HG02759 (cell line): ENCODE results near the gene LDAF1.
"Not testable (repeated sequence)": the region's sequence is repeated elsewhere in the genome, so short reads cannot be mapped to it uniquely, and the experiment has no call there.

Experiments used
- ATAC-seq: cut with Tn5 transposase; IDR thresholded peaks from one replicate; pipeline ENCODE4 v1.9.1; 2021; ENCODE audit warnings: mild to moderate bottlenecking, moderate library complexity; ENCODE audit not compliant: unreplicated experiment

The LDAF1 gene

GRCh38 chr16:21194771-21195301 lies 36.4 kb downstream of the LDAF1 start:
- no peak for ATAC-seq

- not testable (repeated sequence) for ATAC-seq
Measured at GRCh38 chr16:21195330-21195729, 36.9 kb downstream of the LDAF1 start.

GRCh38 chr16:21197112-21197511 lies 38.6 kb downstream of the LDAF1 start:
- no peak for ATAC-seq

GRCh38 chr16:21197621-21198020 lies 39.1 kb downstream of the LDAF1 start:
- no peak for ATAC-seq

GRCh38 chr16:21199607-21200218 lies 41.2 kb downstream of the LDAF1 start:
- no peak for ATAC-seq

- ATAC-seq: no peak
Measured at GRCh38 chr16:21203155-21203797, 44.8 kb downstream of the LDAF1 start.

- ATAC-seq: no peak
Measured at GRCh38 chr16:21205303-21205702, 46.8 kb downstream of the LDAF1 start.

- no peak for ATAC-seq
Measured at GRCh38 chr16:21206550-21206949, 48.1 kb downstream of the LDAF1 start.

GRCh38 chr16:21208446-21209230 lies 50.2 kb downstream of the LDAF1 start:
- no peak for ATAC-seq

- ATAC-seq: no peak
Measured at GRCh38 chr16:21211486-21211885, 53.0 kb downstream of the LDAF1 start, which contains the start of gene ZP2. TSS of gene ZP2 (minus strand) at chr16:21211574. CDS start at chr16:21211547, 27 bp downstream.

GRCh38 chr16:21214086-21214485 lies 55.6 kb downstream of the LDAF1 start:
- ATAC-seq: no peak

GRCh38 chr16:21217121-21217520 lies 58.6 kb downstream of the LDAF1 start:
- no peak for ATAC-seq

GRCh38 chr16:21218153-21218552 lies 59.7 kb downstream of the LDAF1 start:
- ATAC-seq: no peak

GRCh38 chr16:21219551-21219950 lies 61.1 kb downstream of the LDAF1 start:
- ATAC-seq: no peak

- ATAC-seq: no peak
Measured at GRCh38 chr16:21222495-21223337, 64.2 kb downstream of the LDAF1 start.

GRCh38 chr16:21223787-21224186 lies 65.3 kb downstream of the LDAF1 start:
- no peak for ATAC-seq

GRCh38 chr16:21224800-21225199 lies 66.3 kb downstream of the LDAF1 start:
- ATAC-seq: no peak

- ATAC-seq: no peak
Measured at GRCh38 chr16:21226749-21227148, 68.3 kb downstream of the LDAF1 start.

- no peak for ATAC-seq
Measured at GRCh38 chr16:21227866-21228265, 69.4 kb downstream of the LDAF1 start.

- no peak for ATAC-seq
Measured at GRCh38 chr16:21228361-21228872, 69.9 kb downstream of the LDAF1 start.
